NCI-H1436 (cell line): Measurements from ENCODE around the gene MEGF8.

Source experiments
- DNase-seq: peaks from one replicate; lab custom pipeline; 2025; lab: John Stamatoyannopoulos, UW

MEGF8 gene

DNA sequence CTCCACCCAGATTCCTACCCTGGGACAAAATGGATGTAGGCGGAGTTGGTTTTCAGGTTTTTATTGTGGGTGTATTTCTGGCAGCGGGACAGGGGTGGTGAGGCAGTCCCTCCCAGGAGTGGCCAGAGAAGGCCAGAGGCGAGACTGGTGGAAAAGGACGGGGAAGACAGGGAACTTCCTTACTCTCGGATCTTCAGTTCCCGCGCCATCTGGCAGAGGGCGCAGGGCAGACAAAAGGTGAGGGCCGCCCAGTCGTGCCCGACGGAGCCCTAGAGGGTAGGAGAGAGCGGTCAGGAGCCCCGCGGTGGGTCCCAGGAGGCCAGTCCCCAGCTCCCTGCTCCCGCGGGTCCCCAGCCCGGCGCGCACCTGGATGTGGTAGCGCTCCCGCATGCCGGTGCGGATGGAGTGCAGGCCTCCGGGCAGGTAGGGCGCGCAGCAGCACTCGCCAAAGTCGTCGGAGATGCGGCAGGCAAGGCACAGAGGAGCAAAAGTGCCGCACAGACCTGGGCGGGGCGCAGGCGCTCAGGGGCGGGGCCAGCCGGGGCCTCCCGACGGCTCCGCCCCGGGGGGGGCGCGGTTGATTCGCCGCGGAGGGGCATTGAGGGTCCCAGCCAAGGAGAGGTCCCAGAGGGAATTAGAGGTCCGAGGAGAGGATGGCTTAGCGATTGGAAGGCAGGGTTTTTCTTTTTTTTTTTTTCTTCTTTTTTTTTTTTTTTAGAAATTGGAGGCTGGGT, 61.7 kb downstream of the MEGF8 start:
- DNase-seq, result peak; percentile 74

DNA sequence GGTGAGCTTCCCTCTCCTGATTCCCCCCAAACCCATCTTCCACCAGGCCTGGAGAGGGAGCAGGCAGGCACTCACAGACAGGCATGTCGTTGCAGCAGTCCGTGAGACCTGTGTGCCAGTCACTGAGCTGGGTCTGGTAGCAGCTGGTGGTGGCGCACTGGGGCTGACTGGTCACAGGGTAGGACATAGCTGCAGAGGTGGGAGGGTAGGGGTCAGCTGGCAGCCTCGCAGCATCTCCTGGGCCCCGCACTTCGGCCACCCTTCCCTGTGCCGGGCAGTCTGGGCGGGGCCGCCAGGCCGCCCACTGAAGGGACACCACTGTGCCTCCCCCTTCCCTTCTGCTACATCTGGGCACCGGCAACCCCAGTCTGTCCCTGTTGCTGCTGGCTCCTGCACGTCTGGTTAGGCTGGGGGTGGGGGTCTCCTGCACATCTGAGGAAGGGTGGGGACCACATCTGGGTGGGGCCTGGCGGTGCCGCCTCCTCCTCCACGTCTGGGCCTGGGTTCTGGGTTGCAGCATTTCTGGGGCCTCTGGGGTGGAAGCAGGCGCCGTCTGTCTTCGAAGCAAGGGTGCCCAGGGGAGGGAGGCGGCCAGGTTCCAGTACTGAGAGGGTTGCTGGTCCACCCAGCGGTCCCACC, 63.5 kb downstream of the MEGF8 start:
- no peak for DNase-seq

DNA sequence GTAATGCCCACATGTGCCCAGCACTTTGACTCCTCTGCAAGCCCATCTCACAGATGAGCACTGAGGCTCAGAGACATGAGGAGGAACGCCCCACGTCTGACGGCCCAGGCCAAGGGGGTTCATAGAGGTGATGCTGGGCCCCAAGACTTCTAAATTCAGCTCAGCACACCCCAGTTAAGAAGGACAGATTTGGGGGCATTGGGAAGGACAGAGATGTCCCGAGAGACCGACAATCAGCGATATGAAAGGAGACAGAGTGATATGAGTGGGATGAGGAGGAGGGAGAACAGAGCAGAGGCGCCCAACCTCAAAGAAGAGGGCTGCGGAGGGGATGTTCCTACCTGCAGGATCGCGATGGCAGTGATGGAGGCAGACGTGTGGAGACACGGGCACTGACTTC, 64.5 kb downstream of the MEGF8 start, which contains the start of gene CNFN:
Gene CNFN, minus strand, starts transcription at position 399 of the 400 bp plus-strand sequence. CDS start 1,260 bp downstream, outside the sequence.
- peak; percentile 25 for DNase-seq

DNA sequence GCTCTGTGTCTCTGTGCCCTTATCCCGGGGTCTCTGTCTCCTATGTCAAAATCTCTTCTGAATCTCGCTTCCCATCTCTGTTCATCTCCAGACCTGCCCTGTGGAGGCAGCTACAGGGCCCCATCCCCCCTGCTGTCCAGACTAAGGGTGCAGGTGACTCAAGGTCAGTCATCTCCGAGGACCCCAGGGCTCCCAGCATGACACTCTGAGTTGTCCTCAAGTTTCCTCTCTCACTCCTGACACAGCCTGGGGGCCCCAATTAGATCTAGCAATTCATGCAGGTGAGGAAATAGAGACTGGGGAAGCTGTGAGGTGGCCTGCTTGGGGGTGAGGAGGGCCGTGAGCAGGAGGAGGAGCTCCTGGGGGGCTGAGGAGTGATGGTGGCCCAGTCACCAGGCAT, 66.7 kb downstream of the MEGF8 start:
- no peak for DNase-seq

DNA sequence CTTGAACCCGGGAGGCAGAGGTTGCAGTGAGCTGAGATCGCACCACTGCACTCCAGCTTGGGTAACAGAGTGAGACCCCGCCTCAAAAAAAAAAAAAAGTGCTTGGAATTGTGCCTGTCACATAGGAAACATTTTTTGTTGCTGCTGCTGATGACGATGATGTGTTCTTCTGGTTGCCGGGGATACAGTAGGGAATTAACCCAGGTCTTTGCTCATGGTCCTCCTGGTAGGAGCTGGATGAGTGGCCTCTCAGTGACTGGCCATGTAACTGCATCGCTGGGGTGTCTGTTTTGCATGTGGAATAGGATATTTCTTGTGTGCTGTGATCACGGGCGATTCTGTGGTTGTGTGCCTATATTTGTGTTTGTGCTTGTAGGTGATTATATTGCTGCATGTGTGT, 69.3 kb downstream of the MEGF8 start:
- no peak for DNase-seq

DNA sequence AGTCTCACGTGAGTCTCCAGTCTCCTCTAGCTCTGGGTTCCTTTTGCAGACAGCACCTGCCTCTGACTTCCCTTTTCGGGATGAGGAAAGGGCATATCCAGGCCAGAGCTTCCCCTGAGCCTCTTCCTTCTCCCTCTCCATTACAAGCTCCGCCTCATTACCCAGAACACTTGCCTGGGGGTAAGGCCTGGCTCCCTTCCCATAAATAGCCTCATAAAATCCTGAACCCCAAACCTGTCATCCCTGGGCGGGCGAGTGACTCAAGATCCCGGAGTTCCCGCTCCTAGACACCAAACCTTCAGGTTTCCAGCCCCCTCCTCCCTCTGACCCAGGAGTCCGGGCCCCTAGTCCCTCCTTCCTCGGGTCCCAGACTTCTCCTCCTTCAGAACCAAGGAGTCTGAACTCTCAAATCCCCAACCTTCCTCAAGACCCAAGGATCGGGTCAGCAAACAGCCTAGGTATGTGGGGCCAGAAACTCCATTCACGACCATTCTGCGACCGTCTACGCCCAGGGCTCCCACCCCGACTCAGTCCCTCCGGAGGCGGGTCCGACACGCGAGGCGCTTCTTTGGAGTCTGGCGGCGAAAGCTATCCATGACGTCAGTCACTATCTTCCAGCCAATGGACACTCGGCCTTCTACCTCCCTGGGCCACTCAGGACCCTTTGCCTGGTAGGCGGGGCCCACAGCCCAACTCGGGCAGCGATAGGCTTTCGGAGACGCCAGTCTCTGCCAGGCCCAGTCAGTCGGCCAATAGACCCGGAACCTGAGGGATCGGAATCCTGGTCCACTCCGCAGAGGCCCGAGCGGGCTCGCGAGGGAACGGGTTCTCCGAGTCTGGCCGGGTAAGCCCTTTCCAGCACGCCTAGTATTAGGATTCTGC, 71.2 kb downstream of the MEGF8 start:
- peak; percentile 98 for DNase-seq

DNA sequence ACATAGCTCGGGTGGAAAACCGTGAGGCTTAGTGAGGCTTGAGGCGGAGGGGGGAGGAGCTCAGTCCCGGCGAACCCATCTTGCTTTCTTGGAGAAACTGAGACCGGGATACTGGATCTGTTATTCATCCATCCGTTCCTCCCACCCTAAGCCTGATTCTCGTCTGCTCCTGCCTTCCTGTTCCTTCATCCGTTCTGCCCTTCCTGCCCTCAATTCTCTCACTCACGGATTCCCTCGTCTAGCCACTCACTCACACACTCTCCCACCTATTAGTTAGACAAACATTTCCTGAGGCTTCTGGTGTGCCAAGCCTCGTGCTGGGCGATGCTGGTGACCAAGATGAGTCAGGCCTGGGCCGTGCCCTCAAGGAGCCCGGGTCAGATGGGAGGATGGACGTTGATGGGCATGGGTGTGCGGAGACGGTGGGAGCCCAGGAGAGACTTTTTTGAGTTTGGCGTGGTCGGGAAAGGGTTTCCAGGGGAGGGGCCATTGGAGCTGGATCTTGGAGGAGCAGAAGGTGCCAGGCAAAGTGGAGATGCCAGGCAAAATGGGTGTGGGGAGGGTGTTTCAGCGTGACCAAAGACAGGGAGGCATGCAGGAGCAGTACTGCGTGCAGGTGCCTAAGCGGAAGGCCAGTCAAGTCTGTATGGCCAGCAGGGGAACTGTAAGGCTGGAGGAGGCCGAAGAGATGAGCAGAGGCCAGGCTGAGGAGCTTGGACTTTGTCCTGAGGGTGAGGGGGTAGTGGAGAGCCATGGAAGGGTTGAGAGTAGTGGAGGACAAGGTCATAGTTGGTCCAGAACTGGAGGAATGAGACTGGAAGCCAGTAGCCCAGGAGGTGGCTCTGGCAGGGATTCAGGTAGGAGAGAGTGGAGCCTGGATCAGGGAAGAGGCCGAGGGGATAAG, 72.1 kb downstream of the MEGF8 start:
- no peak for DNase-seq

DNA sequence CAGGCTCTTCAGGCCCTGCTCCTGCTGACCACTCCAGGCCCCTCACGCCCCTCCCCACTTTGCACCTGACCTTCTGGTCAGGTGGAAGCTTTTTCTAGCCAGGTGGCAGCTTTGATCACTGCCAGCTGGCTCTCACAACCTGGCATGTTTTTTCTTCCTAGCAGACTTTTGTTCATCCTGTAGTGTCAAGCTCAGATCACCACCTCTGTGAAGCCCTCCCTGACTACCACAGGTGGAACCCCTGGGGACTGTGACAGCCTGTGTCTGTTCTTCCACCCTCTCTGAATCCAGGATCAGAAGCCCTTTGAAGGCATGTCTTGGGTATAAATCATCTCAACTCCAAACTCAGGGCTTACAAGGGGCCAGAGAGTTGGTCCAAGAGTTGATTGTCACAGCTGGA, 75.0 kb downstream of the MEGF8 start:
- DNase-seq, result no peak

DNA sequence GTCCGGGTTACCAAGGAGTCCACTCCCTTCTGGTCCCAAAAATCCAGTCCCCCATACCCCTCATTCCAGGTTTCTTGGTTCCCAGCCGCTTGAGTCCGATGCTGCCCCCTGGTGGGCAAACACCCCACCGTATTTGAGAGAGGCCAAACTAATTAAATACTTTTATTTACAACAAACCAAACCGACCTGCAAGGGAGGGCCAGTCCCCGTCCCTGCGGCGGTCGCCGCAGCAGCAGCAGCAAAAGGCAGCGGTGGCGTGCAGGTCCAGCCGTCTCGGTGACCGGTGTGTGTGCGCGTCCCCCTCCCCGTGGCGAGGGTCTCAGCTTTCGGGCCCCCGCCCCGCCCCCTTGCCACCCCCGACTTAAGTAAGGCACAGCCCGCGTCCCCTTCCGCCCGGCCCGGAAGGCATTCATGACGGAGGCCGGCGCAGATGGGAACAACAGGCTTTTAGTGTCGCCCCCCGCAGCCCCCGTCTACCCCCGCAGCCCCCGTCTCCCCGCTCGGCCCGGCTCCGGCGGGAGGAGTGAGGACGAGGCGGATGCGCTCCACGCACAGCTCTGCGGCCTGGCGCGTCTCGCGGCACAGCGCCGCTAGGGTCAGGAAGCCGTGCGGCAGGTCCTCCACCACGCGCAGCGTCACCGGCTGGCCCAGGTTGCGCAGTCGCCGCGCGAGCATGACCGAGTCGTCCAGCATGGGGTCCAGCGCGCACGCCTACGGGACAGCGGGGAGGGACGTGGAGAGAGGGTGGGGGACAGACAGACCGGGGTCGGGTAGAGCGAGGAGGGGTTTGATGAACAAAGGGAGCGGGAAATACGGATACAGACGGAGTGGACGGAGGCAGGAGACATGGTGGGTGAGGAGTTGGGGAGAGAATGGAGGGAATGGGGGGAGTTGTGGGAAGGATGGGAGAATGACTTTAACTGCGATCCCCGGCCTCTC, 76.2 kb downstream of the MEGF8 start:
- DNase-seq, result peak; percentile 39

DNA sequence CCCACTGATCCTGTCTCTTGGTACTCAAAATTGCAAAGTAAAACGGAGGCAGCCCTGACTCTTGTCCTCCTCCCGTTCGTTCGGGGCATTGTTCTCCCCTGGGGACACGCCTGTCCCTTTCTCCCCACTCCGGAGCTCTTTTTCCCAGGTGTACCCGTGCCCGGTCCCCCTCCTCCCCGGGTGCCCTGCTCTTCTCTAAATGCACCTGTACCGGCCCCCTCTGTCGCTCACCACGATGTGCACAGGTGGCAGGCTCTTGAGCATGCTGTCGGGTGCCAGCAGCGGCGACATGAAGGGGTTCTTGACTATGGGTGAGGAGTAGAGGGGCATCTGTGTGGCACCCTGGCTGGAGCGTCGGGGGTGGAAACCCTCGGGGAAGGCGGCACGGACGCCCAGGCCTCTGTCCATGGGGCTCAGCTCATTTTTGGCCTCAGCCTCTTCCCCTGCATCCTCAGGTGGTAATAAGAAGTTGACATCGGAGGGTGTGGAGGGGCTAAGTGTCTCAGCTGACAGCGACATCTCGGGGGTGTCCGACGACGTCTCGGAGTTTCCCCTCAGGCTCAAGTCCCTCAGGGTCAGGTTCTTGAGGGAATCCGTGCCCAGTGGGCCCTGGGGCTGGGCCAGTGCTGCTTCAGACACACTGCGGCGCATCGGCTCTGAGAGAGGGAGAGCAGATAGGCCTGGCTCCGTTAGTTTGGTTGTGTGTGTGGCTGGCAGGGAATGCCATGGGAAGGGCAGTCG, 77.1 kb downstream of the MEGF8 start:
- no peak for DNase-seq

DNA sequence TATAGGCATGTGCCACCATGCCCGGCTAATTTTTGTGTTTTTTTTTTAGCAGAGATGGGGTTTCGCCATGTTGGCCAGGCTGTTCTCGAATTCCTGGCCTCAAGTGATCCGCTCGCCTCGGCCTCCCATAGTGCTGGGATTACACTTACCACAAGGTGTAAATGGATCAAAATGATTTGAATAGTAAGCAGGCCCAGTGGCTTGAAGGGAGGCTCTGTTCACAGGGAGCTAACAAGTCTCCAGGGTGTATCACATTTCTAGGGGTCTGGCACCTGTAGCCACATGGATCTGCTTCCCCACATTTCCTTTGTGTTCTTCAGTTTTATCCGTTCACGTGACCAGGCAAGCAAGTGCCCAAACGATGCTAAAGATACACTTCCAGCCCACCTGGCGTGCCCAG, 78.2 kb downstream of the MEGF8 start:
- no peak for DNase-seq

DNA sequence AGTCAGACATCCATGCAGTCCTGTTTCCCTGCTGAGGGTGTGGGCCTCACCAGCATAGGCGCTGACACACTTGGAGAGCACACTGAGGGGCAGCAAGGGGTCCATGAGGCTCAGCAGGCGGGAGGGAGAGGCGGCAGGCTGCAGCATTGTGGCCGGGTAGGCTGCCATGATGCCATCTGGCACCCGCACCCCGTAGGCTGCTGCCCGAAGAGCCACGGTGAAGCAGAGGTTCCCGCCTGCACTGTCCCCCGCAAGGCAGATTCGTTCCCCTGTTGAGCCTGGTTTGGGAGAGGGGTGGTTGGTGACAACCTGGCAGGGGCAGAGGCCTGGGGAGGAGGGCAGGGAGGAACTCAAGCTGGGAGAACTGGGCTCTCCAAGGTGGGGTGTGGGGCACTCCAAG, 80.7 kb downstream of the MEGF8 start:
- DNase-seq, result no peak

DNA sequence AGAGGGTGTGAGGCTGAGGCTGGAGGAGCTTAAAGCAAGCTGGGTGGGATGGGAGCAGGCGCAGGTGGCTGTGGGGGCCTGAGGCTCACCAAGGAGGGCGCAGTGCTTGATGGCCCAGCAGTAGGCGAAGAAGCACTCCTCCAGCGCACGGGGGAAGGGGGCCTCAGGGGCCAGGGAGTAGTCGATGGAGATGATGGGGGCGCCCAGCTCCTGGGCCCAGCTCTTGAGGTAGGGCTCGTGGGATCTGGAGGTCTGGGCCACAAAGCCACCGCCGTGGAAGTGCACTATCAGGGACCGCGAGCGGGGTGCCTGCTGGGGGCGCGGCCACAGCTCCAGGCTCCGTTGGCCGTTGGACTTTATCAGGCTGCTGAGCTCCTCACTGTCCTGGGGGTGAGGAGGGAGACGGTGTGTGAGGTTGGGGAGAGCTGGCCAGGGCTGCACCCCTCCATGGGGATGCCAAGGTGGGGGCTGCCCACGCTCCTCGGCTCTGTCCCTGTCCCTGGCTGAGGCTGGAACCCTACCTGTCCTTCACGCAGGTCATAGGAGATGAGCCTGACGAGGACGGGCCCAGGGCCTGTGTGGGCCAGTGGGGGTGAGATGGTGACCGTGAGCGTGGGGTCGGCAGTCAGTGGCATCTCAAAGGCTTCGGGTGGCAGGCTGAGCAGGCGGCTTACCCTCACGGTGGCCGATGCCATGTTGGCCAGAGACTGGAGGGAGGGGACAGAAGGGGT, 81.8 kb downstream of the MEGF8 start:
- DNase-seq, result no peak

DNA sequence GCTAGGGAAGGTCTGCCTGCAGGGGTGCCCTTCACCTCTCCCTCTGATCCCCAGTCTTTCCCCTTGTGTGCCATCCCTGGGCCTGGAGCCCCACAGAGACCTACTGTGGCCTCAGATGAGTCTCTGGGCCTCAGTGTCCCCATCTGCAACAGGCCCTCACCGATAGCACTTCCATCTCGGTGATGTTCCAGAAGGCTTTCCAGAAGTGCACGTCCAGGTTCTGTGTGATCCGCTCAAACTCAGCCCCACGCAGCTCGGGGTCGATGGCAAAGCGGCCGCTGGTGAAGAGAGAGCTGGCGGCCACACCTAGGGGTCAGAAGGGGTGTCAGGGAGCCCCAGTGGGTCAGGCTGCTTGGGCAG, 82.4 kb downstream of the MEGF8 start:
- DNase-seq, result no peak

DNA sequence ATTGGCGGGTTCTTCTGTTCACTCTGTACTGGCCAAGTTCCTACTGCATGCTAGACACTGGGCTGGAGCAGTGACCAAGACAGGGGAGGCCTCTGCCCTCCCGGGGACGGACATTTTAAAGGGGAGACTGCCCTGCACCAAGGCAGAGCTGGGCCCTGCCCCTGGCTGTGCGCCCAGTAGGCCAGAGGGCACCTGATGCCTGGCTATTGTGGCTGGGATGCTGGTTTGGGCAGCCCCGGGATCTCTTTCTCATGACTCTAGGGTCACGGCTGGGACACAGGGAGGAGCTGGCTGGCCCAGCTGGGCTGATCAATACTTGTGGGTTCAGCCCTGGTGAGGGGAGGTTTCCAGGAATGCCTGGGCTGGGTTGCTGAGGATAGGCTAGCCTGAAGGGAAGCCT, 84.0 kb downstream of the MEGF8 start:
- no peak for DNase-seq

DNA sequence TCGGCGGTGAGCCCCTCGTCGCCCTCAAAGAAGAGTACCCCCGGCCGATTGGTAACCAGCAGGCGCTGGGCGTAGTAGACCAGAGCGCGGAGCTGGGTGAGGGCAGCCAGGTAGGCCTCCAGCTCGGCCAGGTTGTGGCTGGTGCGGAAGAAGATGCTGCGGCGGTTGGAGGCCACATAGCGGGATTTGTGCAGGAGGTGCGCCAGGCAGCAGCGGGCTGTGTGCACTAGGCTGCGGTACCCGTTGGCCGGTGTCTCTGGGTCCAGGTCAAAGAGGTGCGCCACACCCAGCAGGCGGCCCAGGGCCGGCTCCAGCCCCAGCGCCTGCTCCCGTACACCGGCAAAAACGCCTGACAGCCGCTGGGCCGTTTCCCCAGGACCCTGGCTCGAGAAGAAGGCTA, 84.9 kb downstream of the MEGF8 start:
- no peak for DNase-seq

DNA sequence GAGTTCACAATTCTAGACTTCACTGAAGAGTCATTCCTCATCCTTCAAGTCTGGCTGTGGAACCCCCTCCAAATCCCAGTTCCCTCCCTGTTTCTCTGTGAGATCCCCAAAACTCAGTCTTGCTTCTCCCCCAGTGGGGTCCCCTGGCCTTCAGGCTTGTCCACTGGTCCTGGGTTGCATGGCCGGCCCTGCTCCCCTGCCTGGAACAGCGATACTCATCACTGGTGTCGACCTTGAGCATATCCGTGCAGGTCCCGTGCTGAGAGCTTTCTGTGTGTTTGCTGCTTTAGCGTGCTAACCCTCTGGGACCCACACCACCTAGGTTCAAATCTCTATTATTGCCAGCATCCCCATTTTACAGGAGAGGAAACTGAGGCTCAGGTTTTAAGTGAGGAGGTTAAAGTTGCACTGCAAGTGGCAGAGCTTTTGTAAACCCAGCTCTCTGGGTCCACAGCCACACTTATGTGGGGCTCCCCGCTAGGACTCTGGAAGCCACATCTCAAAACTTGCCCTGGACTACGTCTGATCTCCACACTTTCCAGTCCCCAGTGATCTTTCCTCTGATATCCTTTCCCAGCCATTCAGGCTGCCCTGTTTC, 86.2 kb downstream of the MEGF8 start:
- no peak for DNase-seq

DNA sequence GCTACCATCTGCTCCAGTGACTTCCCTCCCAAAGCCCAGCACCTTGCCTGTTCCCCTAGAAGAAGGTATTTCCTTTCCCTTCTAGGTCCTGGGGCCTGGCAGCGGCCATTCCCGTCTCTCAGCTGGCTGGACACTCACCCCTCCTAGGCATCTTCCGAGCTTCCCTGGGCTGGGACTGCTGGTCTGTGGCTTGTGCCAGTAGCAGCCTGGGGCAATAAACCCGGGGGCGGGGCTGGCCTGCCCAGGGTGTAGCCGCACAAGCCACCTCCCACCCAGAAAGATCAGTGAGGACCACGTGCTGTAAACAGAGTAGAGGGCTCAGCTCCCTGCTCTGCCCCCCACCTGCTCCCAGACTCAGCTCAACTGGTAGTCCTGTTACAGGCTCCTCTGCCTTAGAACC, 86.8 kb downstream of the MEGF8 start:
- DNase-seq, result no peak

DNA sequence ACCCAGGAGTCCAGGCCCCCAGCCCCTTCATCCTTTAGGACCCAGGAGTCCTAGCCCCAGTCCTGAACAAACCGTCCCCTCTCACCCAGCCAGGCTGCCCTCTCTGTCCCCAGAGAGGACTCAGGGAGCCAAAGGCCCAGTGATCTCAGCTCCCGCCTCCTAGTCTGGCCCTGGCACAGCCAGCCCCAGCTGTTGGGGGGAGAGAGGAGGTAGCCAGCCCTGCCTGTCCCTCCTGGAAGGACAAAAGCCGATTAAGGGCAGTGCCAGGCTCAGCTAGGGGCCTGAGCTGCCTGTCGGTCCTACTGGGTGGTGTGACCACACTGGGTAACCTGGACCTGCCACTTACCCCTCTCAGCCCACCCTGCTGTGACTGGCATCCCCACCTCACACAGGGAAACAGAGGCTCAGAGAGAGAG, 87.2 kb downstream of the MEGF8 start:
- DNase-seq, result no peak
